ENCODE measurements around the gene CPTP. TPM values are rescaled to one million over a fixed set of nuclear protein-coding genes. Genes with fewer than 3 reads are reported as not detected.

The CPTP gene
- total RNA-seq, 1 donor from 2014 or later = 20.8 TPM

DNA sequence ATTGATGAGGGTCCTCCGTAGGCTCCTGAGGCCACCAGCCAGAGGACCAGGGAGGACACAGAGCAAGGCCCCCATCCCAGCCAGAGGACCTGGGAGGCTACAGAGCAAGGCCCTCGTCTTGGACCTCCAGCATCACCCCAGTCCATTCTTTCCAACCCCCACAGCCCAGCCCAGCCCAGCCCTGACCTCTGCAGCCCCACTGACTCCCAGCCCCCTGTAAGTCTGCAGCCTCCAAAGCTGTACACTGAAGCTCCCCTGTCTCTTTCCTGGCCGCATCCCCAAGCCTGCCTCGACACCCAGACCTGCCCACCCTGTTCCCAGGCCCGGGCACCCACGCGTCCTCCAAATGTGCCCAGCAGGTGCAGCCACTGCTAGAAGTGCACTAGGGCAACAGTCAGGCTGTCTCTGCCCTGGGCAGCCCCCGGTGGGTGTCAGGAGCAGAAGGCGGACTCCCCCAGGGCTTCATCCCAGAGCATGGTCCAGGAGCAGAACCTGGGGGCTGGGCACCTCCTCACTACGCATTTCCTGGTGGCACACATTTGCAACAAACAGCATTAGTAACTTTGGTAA, 22.5 kb downstream of the CPTP start:
- intact Hi-C loops (cut with micrococcal nuclease) = no loop called here

GRCh38 chr1:1347663-1348419, 23.2 kb downstream of the CPTP start:
- intact Hi-C loops (cut with micrococcal nuclease) = loop anchor here (2.0 kb wide), 1 partner anchor 23 kb away; the partner anchor contains the start of genes CPTP and INTS11

DNA sequence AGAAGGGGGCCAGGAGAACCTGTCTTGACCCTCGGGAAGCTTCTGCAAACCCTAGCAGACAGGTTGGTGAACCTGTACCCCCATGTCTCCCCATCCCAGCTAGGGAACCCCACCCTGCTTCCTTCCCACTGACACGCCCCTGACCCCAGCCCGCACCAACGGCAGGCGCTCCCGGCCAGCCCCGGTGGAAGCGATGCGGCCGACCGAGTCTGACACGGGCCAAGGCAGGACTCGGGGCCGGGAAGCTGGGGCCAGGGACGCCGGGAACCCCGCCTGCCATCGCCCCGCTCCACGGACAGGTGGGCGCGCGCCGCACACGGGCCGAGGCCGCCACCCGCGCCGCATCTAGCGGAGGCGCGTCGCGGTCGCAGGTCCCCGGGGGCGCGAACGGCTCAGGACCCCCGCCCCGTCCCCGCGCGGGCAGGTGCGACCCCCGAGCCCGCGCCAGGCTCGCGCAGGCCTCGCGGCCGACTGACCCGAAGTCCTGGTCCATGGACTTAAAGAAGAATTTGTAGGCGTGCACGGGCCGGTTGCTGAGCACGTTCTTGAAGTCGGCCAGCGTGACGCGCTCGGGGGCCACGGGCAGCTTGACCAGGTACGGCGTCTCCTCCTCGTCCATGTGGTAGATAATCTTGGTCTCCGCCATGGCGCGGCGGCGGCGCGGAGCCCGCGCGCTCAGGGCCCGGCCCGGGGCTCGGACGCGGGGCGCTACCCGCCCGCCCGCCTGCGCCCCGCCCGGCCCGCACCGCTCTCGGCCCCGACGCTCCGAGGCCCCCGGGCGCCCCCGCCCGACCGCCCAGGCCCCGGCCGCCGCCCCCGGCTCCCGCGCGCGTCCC, 24.0 kb downstream of the CPTP start:
- intact Hi-C loops (cut with micrococcal nuclease) = loop anchor here (1.0 to 2.0 kb wide), 4 partner anchors 24 to 335 kb away; partner anchors contain the start of genes AURKAIP1, CPTP, INTS11 and ISG15

DNA sequence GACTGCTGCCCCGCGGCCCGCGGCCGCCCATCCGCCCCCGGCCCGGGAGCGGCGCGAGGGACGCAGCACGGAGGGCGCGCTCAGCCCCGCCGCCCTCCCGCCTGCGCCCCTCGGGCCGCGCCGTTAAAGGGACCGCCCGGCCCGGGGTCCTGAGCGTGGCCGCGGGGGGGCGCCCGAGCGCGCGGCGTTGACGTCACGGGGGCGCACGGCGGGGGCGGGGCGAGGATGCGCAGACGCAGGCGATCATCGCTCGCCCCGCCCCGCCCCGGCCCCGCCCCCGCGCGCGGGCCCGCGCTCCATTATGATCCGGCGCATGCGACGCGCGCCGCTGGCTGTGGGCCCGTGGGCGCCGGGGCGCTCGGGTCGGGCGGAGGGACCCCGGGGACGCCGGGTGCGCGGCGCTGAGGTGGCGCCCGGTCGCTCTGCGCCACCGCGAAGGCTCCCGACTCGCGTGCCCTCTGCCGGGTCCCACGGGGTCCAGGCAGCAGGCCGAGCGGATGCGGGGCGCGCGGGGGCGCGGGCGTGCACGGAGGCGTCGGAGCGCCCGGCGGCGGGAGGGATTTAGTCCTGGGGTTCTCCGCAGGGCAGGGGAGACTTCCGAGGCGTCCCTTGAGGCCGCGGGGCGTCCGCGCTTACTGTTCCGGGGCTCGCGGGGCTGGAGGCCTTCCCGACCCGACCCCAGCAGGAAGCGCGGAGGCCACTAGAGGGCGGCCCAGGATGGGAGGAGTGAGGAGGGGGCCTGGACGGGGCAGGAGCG, 24.8 kb downstream of the CPTP start, which contains the start of gene DVL1:
DVL1 (minus strand) TSS at position 163 of the 757 bp plus-strand sequence. CDS start 353 bp downstream, outside the sequence.
- intact Hi-C loops (cut with micrococcal nuclease) = loop anchor here (1.0 to 2.0 kb wide), 4 partner anchors 25 to 336 kb away; partner anchors contain the start of genes AURKAIP1, CPTP, INTS11 and ISG15

- intact Hi-C loops (cut with micrococcal nuclease) = no loop called here
Observed at GRCh38 chr1:1351511-1352427, 27.2 kb downstream of the CPTP start.

- intact Hi-C loops (cut with micrococcal nuclease) = no loop called here
Observed at GRCh38 chr1:1352786-1353388, 28.3 kb downstream of the CPTP start.

DNA sequence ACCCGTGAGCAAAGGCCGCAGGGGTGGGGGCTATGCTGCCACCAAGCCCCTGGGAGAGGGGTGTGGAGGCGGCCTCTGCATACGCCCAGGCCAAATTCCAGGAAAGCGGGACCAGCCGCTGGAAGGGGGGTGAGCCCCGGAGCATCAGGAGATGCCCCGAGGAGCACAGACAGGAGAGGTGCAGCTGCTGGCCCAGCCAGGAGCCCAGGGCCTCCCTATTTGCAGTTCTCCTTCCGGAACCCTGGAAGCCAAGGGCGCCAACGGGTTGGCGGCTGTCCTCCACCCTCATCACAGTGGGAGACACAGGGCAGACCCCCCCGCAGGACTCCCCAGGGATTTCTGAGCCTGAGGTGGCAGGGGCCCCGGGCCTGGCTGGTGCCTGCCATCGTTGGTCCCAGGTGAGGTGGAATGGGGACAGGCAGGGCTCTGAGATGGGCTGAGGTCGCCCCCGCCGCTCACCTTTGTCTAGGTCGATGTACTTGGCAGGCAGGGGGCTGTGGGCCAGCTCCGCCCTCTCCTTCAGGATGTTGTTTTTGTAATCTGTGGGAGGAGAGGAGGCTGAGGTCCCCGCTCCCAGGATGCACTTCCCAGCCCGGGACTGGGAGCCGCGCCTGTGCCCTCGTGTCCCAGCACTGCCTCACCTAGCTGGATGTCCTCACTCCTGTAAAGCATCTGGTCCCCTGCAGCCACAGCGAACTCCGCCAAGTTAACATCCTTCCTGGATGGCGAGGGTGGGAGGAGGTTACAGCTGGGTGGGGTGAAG, 29.0 kb downstream of the CPTP start:
- intact Hi-C loops (cut with micrococcal nuclease) = no loop called here

DNA sequence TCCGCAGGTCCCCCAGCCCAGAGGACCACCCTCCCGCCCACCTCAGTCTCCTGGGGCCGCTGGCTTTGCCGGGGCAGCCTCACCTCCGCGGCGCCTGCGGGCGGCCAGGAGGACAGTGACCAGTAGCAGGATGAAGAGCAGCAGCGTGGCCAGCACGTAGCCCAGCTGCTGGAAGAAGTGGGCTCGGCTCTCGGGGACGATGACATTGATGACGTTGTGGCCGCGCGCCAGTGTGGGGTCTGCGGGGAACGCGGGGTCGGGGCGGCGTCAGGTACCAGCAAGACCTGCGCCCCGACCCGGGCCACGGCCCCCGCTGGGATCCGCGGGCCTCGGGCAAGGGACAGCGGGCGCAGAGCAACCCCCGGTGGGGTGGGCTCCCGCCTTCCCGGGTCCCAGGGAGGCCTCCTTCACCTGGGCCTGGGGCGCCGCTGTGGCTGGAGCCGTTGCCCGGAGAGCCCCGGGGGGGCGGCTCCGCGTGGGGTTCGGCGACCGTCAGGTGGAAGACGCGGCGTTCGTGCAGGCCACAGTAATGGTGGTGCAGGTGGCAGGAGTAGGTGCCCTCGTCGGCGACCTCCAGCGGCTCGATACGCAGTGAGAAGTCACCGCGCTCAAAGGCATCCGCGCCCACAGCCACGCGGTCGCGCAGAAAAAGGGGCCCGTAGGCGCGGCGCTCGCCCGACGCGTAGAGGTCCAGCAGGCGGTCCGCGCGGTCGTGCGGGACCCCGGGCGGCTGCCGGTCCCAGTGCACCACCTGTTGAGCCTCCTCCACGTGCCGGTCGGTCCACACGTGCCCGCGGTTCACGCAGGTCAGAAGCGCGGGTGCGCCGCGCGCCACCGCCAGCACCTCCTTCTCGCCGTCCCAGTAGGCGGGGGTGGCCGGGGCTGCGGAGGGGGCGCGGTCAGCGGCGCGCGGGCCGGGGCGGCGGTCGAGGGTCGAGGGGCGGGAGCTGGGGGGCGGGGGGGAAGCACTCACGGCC, 30.0 kb downstream of the CPTP start:
- intact Hi-C loops (cut with micrococcal nuclease) = no loop called here

DNA sequence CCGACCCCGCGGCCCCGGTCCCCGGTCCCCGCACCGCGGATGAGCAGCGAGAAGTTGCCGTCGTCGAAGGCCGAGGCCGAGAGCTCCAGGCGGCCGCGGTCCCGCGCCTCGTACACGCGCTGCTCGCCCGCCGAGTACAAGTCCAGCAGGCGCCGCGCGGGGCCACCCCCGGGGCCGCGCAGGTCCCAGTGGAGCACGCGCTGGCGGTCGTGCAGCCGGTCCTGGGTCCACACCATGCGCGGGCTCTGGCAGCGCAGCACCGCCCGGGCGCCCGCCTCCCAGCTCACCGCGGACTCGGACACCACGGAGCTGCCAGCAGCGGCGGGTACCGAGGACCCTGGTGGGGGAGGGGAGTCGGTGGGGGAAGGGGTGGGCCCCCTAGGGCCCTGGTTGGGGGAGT, 30.8 kb downstream of the CPTP start:
- intact Hi-C loops (cut with micrococcal nuclease) = no loop called here

DNA sequence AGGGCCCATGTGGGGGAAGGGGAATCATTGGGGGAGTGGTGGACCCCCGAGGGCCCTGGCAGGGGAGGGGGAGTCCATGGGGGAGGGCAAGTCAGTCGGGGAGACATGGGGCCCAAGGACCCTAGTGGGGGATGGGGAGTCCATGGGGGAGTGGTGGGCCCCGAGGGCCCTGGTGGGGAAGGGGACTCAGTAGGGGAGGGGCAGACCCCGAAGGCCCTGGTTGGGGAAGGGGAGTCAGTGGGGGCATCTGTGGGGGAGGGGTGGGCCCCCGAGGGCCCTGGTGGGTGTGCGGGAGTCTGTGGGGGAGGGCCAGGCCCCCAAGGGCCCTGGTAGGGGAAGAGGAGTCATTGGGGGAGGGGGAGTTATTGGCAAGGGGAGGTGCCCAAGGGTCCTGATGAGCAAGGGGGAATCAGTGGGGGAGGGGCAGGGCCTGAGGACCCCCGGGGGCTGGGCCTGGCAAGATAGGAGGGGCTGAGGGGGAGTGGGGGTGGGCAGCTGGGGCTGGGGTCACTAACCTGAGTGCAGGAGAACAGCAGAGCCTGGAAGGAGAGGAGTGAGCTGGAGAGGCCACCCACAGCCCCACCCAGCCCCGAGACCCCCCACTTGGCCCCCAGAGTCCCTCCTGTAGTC, 31.7 kb downstream of the CPTP start:
- intact Hi-C loops (cut with micrococcal nuclease) = no loop called here

DNA sequence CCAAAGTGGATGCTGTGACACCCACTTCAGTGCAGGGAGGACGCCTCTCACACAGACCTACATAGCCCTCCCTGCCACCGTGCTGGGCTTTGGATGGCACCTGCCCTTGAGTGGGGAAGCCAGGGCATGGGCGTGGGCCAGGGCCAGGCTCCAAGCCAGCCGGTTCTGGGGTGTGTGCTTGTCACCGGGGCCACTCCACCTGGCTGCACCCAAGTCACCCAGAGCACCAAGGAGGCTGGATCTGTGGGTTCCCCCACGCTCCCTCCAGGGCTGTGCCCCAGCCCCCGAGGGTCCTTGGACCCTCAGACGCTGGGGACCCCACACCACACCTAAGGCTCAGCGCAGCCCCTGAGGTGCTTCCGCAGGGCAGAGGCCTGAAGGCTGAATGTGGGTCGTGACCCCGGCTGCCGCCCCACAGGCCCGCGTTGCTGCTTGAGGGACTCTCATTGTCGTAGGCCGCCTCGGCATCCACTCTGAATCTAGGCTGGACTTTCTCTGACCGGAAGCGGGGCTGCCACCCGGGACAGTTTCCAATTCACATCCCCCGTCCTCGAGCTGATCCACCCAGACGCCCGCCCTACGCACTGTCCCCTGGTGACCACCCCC, 32.3 kb downstream of the CPTP start:
- intact Hi-C loops (cut with micrococcal nuclease) = no loop called here

GRCh38 chr1:1357871-1358432, 33.4 kb downstream of the CPTP start:
- intact Hi-C loops (cut with micrococcal nuclease) = no loop called here

DNA sequence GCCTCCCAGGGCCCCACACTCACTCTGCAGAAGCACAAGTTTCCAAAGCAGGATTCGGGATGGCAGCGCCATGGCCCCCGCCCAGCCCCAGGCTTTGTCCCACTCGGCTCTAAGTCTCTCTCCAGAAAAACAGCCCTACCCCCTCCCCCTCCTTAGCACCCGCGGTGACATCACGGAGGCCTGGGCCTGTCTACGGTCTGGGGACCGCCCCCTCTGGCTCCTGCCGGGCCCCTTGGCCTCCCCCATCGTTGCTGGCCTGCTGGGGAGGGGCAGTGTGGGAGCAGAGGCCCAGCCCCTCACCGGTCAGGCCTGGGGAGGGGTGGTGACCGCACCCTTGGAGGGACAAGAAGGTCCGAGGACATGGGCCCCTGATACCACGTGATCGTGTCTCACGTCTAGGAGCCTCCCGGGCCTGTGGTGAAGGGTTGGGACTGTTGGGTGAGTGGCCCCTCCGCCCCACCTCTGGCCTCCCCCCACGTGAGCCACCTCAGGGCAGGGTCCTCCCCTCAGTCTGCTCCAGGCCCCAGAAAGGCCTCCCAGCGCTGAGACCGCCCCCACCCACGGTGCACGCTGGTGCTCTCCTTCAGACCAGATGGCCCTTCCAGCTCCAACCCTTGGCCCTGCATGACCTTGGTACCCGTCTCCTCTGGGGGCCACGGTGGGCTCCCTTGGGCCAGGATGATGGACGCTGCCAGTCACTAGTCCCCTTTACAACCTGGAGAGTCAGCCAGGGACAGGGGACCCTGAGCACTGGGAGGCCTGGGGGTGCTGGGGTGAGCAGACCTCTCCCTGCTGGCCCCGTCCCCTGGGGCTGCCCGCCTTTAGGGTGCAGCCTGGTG, 34.0 kb downstream of the CPTP start, which contains the start of gene MXRA8:
MXRA8 (minus strand) TSS at position 123 of the 839 bp plus-strand sequence; CDS start at position 72, 51 bp downstream.
- intact Hi-C loops (cut with micrococcal nuclease) = no loop called here

- intact Hi-C loops (cut with micrococcal nuclease) = no loop called here
Observed at GRCh38 chr1:1359308-1359663, 34.7 kb downstream of the CPTP start.

Measured in T-helper 1 cell treated with Interleukin-12 subunit alpha and Interleukin-12 subunit beta and Interleukin-4 antibody, amounts not matched to agents 30 ng/mL and 1 ng/mL, for 36 hours (primary cell).